OCI-LY1 (cell line): ENCODE data around the gene SPIN1.

Experiments
- H2AFZ ChIP-seq: fragments of 200-600 bp; sonication (generic), shearing (Covaris generic); 2 replicates; pipeline ENCODE4 v1.6.0; 2014; ENCODE audit warnings: antibody characterized with exemption, mild to moderate bottlenecking, low read length
- H3F3A ChIP-seq: fragments of 200-600 bp; sonication (generic), shearing (Covaris generic); 2 replicates; pipeline ENCODE4 v1.6.0; 2014; ENCODE audit warnings: mild to moderate bottlenecking, antibody characterized with exemption, low read length, moderate library complexity; ENCODE audit not compliant: insufficient read depth
- H3K27ac ChIP-seq: fragments of 200-600 bp; sonication (generic); 2 replicates; pipeline ENCODE4 v1.5.1; 2014; ENCODE audit warnings: low read length, mixed run types, mild to moderate bottlenecking, low read depth; ENCODE audit not compliant: poor library complexity, severe bottlenecking
- H3K27me3 ChIP-seq: fragments of 200-600 bp; sonication (generic); 2 replicates; pipeline ENCODE4 v1.6.0; 2014; ENCODE audit warnings: antibody characterized with exemption, mild to moderate bottlenecking, low read length, moderate library complexity; ENCODE audit not compliant: insufficient read depth
- H3K36me3 ChIP-seq: fragments of 200-600 bp; sonication (generic); 2 replicates; pipeline ENCODE4 v1.6.1; 2014; ENCODE audit warnings: mild to moderate bottlenecking, antibody characterized with exemption, low read length, moderate library complexity, mixed read lengths; ENCODE audit not compliant: insufficient read depth
- H3K4me1 ChIP-seq: fragments of 200-600 bp; sonication (generic); 2 replicates; pipeline ENCODE4 v1.5.1; 2014; ENCODE audit warnings: mild to moderate bottlenecking, low read length, moderate library complexity; ENCODE audit not compliant: insufficient read depth, severe bottlenecking
- H3K4me2 ChIP-seq: fragments of 200-600 bp; sonication (generic), shearing (Covaris generic); 2 replicates; pipeline ENCODE4 v1.6.1; 2014; ENCODE audit warnings: low read length
- H3K4me3 ChIP-seq: fragments of 200-600 bp; sonication (generic); 2 replicates; pipeline ENCODE4 v1.5.1; 2014; ENCODE audit warnings: low read length, low read depth, mild to moderate bottlenecking, mixed read lengths; ENCODE audit not compliant: poor library complexity, severe bottlenecking
- H3K79me2 ChIP-seq: fragments of 200-600 bp; shearing (Covaris generic); 2 replicates; pipeline ENCODE4 v1.6.1; 2016; ENCODE audit warnings: mixed run types, low read length, mixed read lengths; ENCODE audit not compliant: insufficient read depth
- H3K9ac ChIP-seq: fragments of 200-600 bp; sonication (generic), shearing (Covaris generic); 2 replicates; pipeline ENCODE4 v1.6.1; 2014; ENCODE audit warnings: mild to moderate bottlenecking, low read length, mixed read lengths
- H3K9me2 ChIP-seq: fragments of 200-600 bp; sonication (generic), shearing (Covaris generic); 2 replicates; pipeline ENCODE4 v1.6.1; 2014; ENCODE audit warnings: low read depth, mild to moderate bottlenecking, low read length, mixed read lengths
- H3K9me3 ChIP-seq: fragments of 200-600 bp; shearing (Covaris generic); 2 replicates; pipeline ENCODE4 v1.6.1; 2014; ENCODE audit warnings: low read length, mixed read lengths
- H4K20me1 ChIP-seq: fragments of 200-600 bp; sonication (generic), shearing (Covaris generic); 2 replicates; pipeline ENCODE4 v1.6.0; 2016; ENCODE audit warnings: mild to moderate bottlenecking, low read length; ENCODE audit not compliant: insufficient read depth
- CTCF ChIP-seq: fragments of 200-600 bp; sonication (generic), shearing (Covaris generic); IDR thresholded peaks from 2 replicates; pipeline ENCODE4 v1.5.1; 2017; ENCODE audit warnings: mild to moderate bottlenecking, antibody characterized with exemption, low read length, moderate library complexity, mixed read lengths
- EZH2 ChIP-seq: fragments of 200-600 bp; sonication (generic), shearing (Covaris generic); IDR thresholded peaks from 2 replicates; pipeline ENCODE4 v1.8.0; 2017; ENCODE audit warnings: borderline replicate concordance, mixed run types, mild to moderate bottlenecking, antibody characterized with exemption, low read length, moderate library complexity, mixed read lengths

Gene SPIN1

GRCh38 chr9:88399966-88400365, 11.7 kb downstream of the SPIN1 start:
- no peak overlapping the region for H3K4me3 ChIP-seq
- no peaks in the 10 kb centered on the region for H3F3A ChIP-seq
- no peaks in the 10 kb centered on the region for H4K20me1 ChIP-seq
- no peak for TF ChIP-seq CTCF
- peaks cover 10% of the 10 kb centered on the region for H3K4me1 ChIP-seq
- no peaks in the 10 kb centered on the region for H3K27me3 ChIP-seq
- H3K79me2 ChIP-seq: peaks cover 53% of the 10 kb centered on the region
- no peak overlapping the region for H3K9ac ChIP-seq
- no peak overlapping the region for H3K27ac ChIP-seq
- H3K9me2 ChIP-seq: no peaks in the 10 kb centered on the region
- H3K9me3 ChIP-seq: no peaks in the 10 kb centered on the region
- H2AFZ ChIP-seq: no peak overlapping the region
- no peaks in the 10 kb centered on the region for H3K36me3 ChIP-seq
- H3K4me2 ChIP-seq: no peak overlapping the region

GRCh38 chr9:88403340-88403739, 15.1 kb downstream of the SPIN1 start:
- Histone ChIP-seq H3K9ac (no peak overlapping the region), H3K27ac (no peak overlapping the region), H3K27me3 (no peaks in the 10 kb centered on the region), H3K4me1 (no peaks in the 10 kb centered on the region), H4K20me1 (no peaks in the 10 kb centered on the region), H3K9me2 (no peaks in the 10 kb centered on the region), H3F3A (no peaks in the 10 kb centered on the region), H3K79me2 (peaks cover 36% of the 10 kb centered on the region), H3K4me3 (no peak overlapping the region), H2AFZ (no peak overlapping the region), H3K4me2 (no peak overlapping the region), H3K36me3 (no peaks in the 10 kb centered on the region), H3K9me3 (no peaks in the 10 kb centered on the region)
- no peak for TF ChIP-seq CTCF
- no peak for TF ChIP-seq EZH2

- no peak for TF ChIP-seq EZH2
- no peak for TF ChIP-seq CTCF
- Histone ChIP-seq H3K79me2 (peaks cover 29% of the 10 kb centered on the region), H3K9ac (no peak overlapping the region), H3K36me3 (no peaks in the 10 kb centered on the region), H3K9me2 (no peaks in the 10 kb centered on the region), H3K9me3 (no peaks in the 10 kb centered on the region), H4K20me1 (no peaks in the 10 kb centered on the region), H3F3A (no peaks in the 10 kb centered on the region), H3K27me3 (no peaks in the 10 kb centered on the region), H3K4me1 (no peaks in the 10 kb centered on the region), H3K4me2 (no peak overlapping the region), H3K27ac (no peak overlapping the region), H2AFZ (no peak overlapping the region), H3K4me3 (no peak overlapping the region)
Observed at GRCh38 chr9:88406051-88406450, 17.8 kb downstream of the SPIN1 start.
